ENCODE measurements around the gene FGGY.

Gene FGGY

DNA sequence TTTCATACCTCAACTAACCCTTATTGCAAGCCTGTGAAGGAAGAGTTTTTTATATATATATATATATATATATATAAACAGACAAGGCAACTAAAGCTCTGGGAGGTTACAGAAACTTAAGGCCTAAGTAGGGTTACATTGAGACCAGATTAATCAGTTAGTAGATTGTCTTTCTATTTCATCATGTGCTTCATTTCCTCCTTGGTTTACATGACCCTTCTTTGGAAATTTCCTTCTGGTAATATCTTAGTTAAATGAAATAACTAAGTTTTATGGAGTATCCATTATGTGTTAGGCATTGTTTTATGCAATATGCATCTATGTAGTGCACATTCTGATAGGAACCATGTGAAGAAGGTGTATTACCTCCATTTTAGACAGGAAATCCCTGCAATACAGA, 112.7 kb downstream of the FGGY start:
- DNase-seq (ENCODE audit: low read depth, low spot score), result no peak
- H3K36me3 ChIP-seq (ENCODE audit: insufficient read depth, low read length), result no peaks in the 10 kb centered on the region
- no peak overlapping the region for H3K27ac ChIP-seq
- no peak for TF ChIP-seq EZH2 (IDR thresholded peaks at IDR 0.05)
- TF ChIP-seq POLR2AphosphoS5 (IDR thresholded peaks at IDR 0.05; ENCODE audit: borderline replicate concordance, low read depth, low read length), result no peak
- no peak for TF ChIP-seq FOXP2 (optimal IDR thresholded peaks at IDR 0.05; ENCODE audit: control extremely low read depth, extremely low read length, insufficient read depth)
- no peak overlapping the region for H3K4me3 ChIP-seq
- H3K9ac ChIP-seq (ENCODE audit: insufficient read length), result no peak overlapping the region
- H3K9me3 ChIP-seq (ENCODE audit: low read depth, low read length), result no peaks in the 10 kb centered on the region

DNA sequence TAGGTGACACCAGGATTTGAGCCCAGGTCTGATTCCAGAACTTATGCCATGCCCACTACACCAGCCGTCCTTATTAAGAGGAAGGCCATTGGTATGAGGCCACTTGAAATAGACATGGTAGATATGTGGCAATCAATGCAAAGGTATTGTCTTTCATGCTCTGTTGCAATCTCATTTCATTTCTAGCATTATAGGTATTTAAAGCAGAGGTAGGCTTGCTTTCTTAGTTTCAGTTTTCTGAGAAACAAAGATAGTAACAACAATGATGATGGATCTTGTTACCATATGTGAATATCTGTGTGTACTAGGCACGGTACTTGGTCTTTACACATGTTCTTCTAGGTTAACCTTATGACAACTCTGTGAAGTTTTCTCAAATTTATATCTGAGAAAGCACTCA, 113.1 kb downstream of the FGGY start:
- no peak for DNase-seq (ENCODE audit: low read depth, low spot score)
- Histone ChIP-seq H3K36me3 (ENCODE audit: insufficient read depth, low read length) (no peaks in the 10 kb centered on the region), H3K4me3 (no peak overlapping the region), H3K9me3 (ENCODE audit: low read depth, low read length) (no peaks in the 10 kb centered on the region), H3K9ac (ENCODE audit: insufficient read length) (no peak overlapping the region), H3K27ac (no peak overlapping the region)
- no peak for TF ChIP-seq POLR2AphosphoS5 (IDR thresholded peaks at IDR 0.05; ENCODE audit: borderline replicate concordance, low read depth, low read length)
- no peak for TF ChIP-seq FOXP2 (optimal IDR thresholded peaks at IDR 0.05; ENCODE audit: control extremely low read depth, extremely low read length, insufficient read depth)
- no peak for TF ChIP-seq EZH2 (IDR thresholded peaks at IDR 0.05)

DNA sequence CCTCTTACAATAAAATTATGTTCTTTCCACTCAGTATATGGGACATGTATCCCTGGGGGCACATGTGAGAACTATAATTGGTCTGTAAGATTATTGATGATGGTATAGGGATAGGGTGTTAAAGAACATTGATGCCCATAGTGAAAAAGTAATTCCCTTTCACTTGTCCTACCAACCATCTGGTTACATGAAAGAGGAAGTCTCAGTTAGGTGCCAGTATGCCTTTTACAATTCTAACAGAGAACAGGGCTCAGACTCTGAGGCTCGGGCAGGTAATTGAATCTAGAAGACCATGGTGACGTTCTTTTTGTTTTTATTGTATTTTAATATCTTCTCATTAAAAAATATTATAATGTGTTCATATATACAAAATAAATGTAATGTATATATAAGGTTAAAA, 113.6 kb downstream of the FGGY start:
- H3K4me3 ChIP-seq, result no peak overlapping the region
- no peaks in the 10 kb centered on the region for H3K9me3 ChIP-seq (ENCODE audit: low read depth, low read length)
- H3K9ac ChIP-seq (ENCODE audit: insufficient read length), result no peak overlapping the region
- TF ChIP-seq POLR2AphosphoS5 (IDR thresholded peaks at IDR 0.05; ENCODE audit: borderline replicate concordance, low read depth, low read length) (no peak), EZH2 (IDR thresholded peaks at IDR 0.05) (no peak), FOXP2 (optimal IDR thresholded peaks at IDR 0.05; ENCODE audit: control extremely low read depth, extremely low read length, insufficient read depth) (no peak)
- no peaks in the 10 kb centered on the region for H3K36me3 ChIP-seq (ENCODE audit: insufficient read depth, low read length)
- DNase-seq (ENCODE audit: low read depth, low spot score), result no peak
- H3K27ac ChIP-seq, result no peak overlapping the region

DNA sequence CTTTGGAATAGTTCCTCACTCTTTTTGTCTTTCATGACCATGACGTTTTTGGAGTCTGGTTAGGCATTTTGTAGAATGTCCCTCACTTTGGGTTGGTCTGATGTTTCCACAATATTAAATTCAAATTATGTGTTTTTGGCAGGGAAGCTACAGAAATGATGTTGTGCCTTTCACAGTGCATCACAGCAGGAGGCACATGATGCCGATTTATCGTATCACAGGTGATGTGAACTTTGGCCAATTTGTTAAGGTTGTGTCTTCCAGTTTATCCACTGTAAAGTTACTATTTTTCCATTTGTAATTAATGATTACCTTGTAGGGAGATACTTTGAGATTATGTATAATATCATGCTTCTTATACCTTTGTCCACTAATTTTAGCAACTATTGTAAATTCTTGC, 114.3 kb downstream of the FGGY start:
- H3K36me3 ChIP-seq (ENCODE audit: insufficient read depth, low read length), result no peaks in the 10 kb centered on the region
- no peak overlapping the region for H3K9ac ChIP-seq (ENCODE audit: insufficient read length)
- H3K27ac ChIP-seq, result no peak overlapping the region
- no peak for TF ChIP-seq POLR2AphosphoS5 (IDR thresholded peaks at IDR 0.05; ENCODE audit: borderline replicate concordance, low read depth, low read length)
- no peak for TF ChIP-seq EZH2 (IDR thresholded peaks at IDR 0.05)
- no peak for TF ChIP-seq FOXP2 (optimal IDR thresholded peaks at IDR 0.05; ENCODE audit: control extremely low read depth, extremely low read length, insufficient read depth)
- no peaks in the 10 kb centered on the region for H3K9me3 ChIP-seq (ENCODE audit: low read depth, low read length)
- H3K4me3 ChIP-seq, result no peak overlapping the region
- DNase-seq (ENCODE audit: low read depth, low spot score), result no peak

DNA sequence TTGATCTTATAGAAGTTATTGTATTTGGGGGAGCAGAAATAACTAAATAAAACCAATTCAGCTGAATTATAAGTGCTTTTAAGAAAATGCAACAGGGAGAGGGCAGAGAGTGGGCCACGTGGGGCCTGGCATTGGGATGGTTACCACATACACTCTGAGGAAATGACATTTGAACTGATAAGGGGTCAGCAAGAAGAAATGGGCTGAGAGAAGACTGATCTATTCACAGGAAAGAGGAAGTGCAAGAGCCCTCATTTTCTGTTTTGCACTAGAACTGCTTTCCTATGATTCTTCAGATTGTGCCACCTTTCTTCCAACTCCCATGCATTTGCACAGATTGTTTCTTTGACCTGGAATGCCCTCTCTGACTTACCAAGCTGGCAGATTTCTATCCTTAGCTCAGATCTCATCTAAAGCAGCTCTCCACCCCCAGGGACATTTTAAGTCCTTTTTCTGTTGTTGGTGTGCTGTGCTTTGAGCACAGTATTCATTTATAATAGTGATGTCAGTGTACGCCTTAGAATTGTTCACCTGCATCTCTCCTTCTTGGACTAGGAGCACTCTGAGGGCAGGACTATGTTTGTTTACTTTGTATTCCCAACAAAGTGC, 115.9 kb downstream of the FGGY start:
- TF ChIP-seq FOXP2 (optimal IDR thresholded peaks at IDR 0.05; ENCODE audit: control extremely low read depth, extremely low read length, insufficient read depth) (no peak), EZH2 (IDR thresholded peaks at IDR 0.05) (no peak), POLR2AphosphoS5 (IDR thresholded peaks at IDR 0.05; ENCODE audit: borderline replicate concordance, low read depth, low read length) (no peak)
- DNase-seq (ENCODE audit: low read depth, low spot score), result no peak

DNA sequence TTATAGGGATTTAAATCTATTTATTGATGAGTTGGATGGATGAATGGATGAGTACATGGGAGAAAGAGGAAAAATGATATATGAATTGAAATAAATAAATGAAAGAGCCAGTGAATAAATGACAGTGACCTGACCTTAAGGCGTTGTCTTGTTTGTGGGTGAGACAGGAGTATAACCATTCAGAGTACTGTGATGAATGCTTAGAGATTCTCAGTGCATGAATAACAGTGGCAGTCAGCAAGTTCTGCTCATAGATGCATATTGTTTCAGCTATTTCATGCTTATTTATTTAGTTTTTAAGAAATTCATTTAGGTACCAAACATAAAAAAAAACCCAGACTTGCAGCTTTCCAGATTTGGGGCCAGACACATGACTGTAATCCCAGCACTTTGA, 116.4 kb downstream of the FGGY start:
- H3K9me3 ChIP-seq (ENCODE audit: low read depth, low read length), result no peaks in the 10 kb centered on the region
- H3K36me3 ChIP-seq (ENCODE audit: insufficient read depth, low read length), result no peaks in the 10 kb centered on the region
- no peak overlapping the region for H3K4me3 ChIP-seq
- no peak for DNase-seq (ENCODE audit: low read depth, low spot score)
- TF ChIP-seq FOXP2 (optimal IDR thresholded peaks at IDR 0.05; ENCODE audit: control extremely low read depth, extremely low read length, insufficient read depth), result no peak
- no peak for TF ChIP-seq EZH2 (IDR thresholded peaks at IDR 0.05)
- TF ChIP-seq POLR2AphosphoS5 (IDR thresholded peaks at IDR 0.05; ENCODE audit: borderline replicate concordance, low read depth, low read length), result no peak
- no peak overlapping the region for H3K9ac ChIP-seq (ENCODE audit: insufficient read length)
- no peak overlapping the region for H3K27ac ChIP-seq

More for the DNA sequence above, 115.9 kb downstream of the FGGY start:
- H3K36me3 ChIP-seq (ENCODE audit: insufficient read depth, low read length), result no peaks in the 10 kb centered on the region
- H3K9ac ChIP-seq (ENCODE audit: insufficient read length), result no peak overlapping the region
- H3K27ac ChIP-seq, result no peak overlapping the region
- no peaks in the 10 kb centered on the region for H3K9me3 ChIP-seq (ENCODE audit: low read depth, low read length)
- H3K4me3 ChIP-seq, result no peak overlapping the region

DNA sequence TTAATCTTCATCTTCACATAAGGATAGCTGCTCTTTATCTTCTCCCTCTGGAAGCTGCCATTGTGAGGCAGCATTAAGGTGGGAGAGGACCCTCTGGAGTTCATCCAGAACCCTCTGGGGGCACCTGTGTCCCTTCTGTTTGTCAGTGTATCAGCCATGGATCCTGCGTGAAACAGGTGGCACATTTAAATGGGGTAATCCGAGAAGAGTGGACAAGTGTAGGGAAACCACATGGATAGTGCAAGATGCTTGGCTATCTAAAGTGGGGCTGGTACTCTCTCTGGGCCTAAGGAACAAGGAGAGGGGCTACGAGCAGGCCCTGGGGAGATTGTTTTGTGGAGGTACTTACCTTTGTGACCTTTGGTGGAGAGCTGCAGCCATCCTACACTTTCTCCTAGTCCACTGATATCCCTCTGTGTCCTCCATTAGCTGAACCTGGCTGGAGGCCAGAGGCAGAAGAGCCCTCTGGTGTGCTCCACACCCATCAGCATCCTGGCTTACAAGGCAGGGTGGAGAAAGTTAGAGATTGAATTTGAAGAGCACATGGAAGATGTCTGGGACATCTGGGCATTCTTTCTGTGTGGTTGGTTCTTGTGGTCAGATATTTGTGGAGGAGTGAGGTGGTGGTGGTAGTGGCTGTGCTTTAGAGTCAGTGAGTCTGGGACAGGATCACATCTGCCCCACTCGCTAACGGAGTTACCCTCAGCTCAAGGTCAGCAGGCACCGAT, 117.7 kb downstream of the FGGY start:
- no peaks in the 10 kb centered on the region for H3K9me3 ChIP-seq (ENCODE audit: low read depth, low read length)
- no peak for TF ChIP-seq FOXP2 (optimal IDR thresholded peaks at IDR 0.05; ENCODE audit: control extremely low read depth, extremely low read length, insufficient read depth)
- no peak for TF ChIP-seq POLR2AphosphoS5 (IDR thresholded peaks at IDR 0.05; ENCODE audit: borderline replicate concordance, low read depth, low read length)
- TF ChIP-seq EZH2 (IDR thresholded peaks at IDR 0.05), result no peak
- no peak overlapping the region for H3K27ac ChIP-seq
- H3K9ac ChIP-seq (ENCODE audit: insufficient read length), result no peak overlapping the region
- no peaks in the 10 kb centered on the region for H3K36me3 ChIP-seq (ENCODE audit: insufficient read depth, low read length)
- H3K4me3 ChIP-seq, result no peak overlapping the region
- DNase-seq (ENCODE audit: low read depth, low spot score), result no peak

DNA sequence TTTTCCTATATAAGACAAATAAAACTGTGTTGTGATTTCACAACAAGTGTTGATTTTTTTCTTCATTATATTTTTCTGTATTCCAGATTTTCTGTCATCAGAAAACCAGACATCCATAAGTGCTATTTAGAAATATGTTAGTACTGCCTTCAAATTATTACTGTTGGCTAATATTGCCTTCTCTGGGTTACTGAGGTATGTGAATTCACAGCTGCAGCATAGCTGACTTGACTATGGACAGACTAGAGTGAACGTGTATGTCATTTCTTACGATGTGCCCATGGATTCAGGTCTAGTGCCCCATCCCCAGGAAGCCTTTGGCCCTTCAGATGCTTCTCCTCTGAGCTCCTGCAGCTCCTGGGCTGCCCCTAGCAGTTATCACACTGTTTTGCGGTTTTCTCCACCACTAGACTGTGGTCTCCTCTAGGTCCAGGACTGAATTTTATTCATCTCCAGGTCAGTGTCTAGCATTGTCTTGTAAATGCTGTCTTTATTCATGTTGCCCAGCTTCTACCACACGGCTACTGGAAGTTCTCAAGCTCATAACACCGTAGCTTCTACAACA, 118.5 kb downstream of the FGGY start:
- no peaks in the 10 kb centered on the region for H3K9me3 ChIP-seq (ENCODE audit: low read depth, low read length)
- TF ChIP-seq EZH2 (IDR thresholded peaks at IDR 0.05) (no peak), FOXP2 (optimal IDR thresholded peaks at IDR 0.05; ENCODE audit: control extremely low read depth, extremely low read length, insufficient read depth) (no peak), POLR2AphosphoS5 (IDR thresholded peaks at IDR 0.05; ENCODE audit: borderline replicate concordance, low read depth, low read length) (no peak)
- DNase-seq (ENCODE audit: low read depth, low spot score), result no peak
- no peak overlapping the region for H3K9ac ChIP-seq (ENCODE audit: insufficient read length)
- H3K4me3 ChIP-seq, result no peak overlapping the region
- H3K36me3 ChIP-seq (ENCODE audit: insufficient read depth, low read length), result no peaks in the 10 kb centered on the region
- H3K27ac ChIP-seq, result no peak overlapping the region
